KMS-11 (cell line): ENCODE measurements around the gene BIRC7.
"Not testable (repeated sequence)": the region's sequence is repeated elsewhere in the genome, so short reads cannot be mapped to it uniquely, and the experiment has no call there.

Experiments
- H2AFZ ChIP-seq: fragments of 200-600 bp; sonication (generic); 2 replicates; pipeline ENCODE4 v1.6.1; 2016; ENCODE audit warnings: antibody characterized with exemption, mixed run types, low read depth
- H3K27ac ChIP-seq: fragments of 200-600 bp; sonication (generic); 2 replicates; pipeline ENCODE4 v1.6.1; 2016; ENCODE audit warnings: mild to moderate bottlenecking, mixed run types
- H3K27me3 ChIP-seq: fragments of 200-600 bp; sonication (generic); 2 replicates; pipeline ENCODE4 v1.6.1; 2017; ENCODE audit warnings: mild to moderate bottlenecking, low read depth, mixed run types, moderate library complexity; ENCODE audit not compliant: insufficient read depth
- H3K36me3 ChIP-seq: fragments of 200-600 bp; sonication (generic); 2 replicates; pipeline ENCODE4 v1.6.1; 2017; ENCODE audit warnings: mild to moderate bottlenecking, mixed run types; ENCODE audit not compliant: insufficient read depth
- H3K4me1 ChIP-seq: fragments of 200-600 bp; sonication (generic); 2 replicates; pipeline ENCODE4 v1.6.1; 2016; ENCODE audit warnings: mild to moderate bottlenecking, low read depth, mixed run types; ENCODE audit not compliant: poor library complexity, severe bottlenecking
- H3K4me2 ChIP-seq: fragments of 200-600 bp; sonication (generic); 2 replicates; pipeline ENCODE4 v1.7.0; 2016; ENCODE audit warnings: mild to moderate bottlenecking, mixed run types
- H3K4me3 ChIP-seq: fragments of 200-600 bp; sonication (generic); IDR thresholded peaks from 2 replicates; pipeline ENCODE4 v1.6.1; 2017; ENCODE audit warnings: low read depth, low read length, mixed read lengths; ENCODE audit not compliant: insufficient read depth
- H3K79me2 ChIP-seq: fragments of 200-600 bp; sonication (generic); 2 replicates; pipeline ENCODE4 v1.6.1; 2016; ENCODE audit warnings: low read depth, mixed run types; ENCODE audit not compliant: insufficient read depth
- H3K9ac ChIP-seq: fragments of 200-600 bp; sonication (generic); 2 replicates; pipeline ENCODE4 v1.6.1; 2016; ENCODE audit warnings: mild to moderate bottlenecking, mixed run types
- H4K20me1 ChIP-seq: fragments of 200-600 bp; sonication (generic); 2 replicates; pipeline ENCODE4 v1.6.1; 2016; ENCODE audit warnings: mild to moderate bottlenecking, mixed run types; ENCODE audit not compliant: insufficient read depth
- TF ChIP-seq, protein P1 (sequence below): fragments of 200-600 bp; sonication (generic); conservative IDR thresholded peaks from 2 replicates; pipeline ENCODE4 v1.6.1; 2017; ENCODE audit warnings: low read depth, mild to moderate bottlenecking, antibody characterized with exemption, low read length, moderate library complexity, mixed read lengths

BIRC7 gene

DNA sequence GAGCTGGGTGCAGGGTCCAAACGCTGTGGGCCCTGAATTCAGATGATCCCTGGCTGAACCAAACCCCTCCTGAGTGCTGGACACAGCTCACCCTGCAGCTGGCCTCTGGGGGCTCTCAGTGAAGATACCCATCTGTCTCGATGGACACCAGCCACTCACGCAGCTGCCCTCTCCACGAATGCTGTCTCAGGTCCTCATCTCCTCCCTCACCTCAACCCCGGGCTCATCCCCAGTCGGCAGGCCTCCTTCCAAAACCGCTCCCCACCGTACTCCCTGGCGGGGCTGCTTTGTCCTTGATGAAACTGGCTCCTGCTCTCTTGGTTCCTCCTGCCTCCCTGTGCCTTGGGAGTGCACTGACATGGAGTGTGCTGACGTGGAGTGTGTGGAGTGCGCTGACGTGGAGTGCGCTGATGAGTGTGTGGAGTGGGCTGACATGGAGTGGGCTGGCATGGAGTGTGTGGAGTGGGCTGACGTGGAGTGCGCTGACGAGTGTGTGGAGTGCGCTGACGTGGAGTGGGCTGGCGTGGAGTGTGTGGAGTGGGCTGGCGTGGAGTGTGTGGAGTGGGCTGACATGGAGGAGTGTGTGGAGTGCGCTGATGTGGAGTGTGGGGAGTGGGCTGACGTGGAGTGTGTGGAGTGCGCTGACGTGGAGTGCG, 15.7 kb upstream of the BIRC7 start:
- Histone ChIP-seq H3K27ac (no peak overlapping the region), H3K4me1 (peaks cover 10% of the 10 kb centered on the region), H4K20me1 (no peaks in the 10 kb centered on the region), H3K79me2 (peaks cover 7% of the 10 kb centered on the region), H3K4me3 (no peak overlapping the region), H3K9ac (no peak overlapping the region), H3K4me2 (no peak overlapping the region), H3K27me3 (peaks cover 60% of the 10 kb centered on the region), H3K36me3 (no peaks in the 10 kb centered on the region), H2AFZ (no peak overlapping the region)
- TF ChIP-seq, protein P1, sequence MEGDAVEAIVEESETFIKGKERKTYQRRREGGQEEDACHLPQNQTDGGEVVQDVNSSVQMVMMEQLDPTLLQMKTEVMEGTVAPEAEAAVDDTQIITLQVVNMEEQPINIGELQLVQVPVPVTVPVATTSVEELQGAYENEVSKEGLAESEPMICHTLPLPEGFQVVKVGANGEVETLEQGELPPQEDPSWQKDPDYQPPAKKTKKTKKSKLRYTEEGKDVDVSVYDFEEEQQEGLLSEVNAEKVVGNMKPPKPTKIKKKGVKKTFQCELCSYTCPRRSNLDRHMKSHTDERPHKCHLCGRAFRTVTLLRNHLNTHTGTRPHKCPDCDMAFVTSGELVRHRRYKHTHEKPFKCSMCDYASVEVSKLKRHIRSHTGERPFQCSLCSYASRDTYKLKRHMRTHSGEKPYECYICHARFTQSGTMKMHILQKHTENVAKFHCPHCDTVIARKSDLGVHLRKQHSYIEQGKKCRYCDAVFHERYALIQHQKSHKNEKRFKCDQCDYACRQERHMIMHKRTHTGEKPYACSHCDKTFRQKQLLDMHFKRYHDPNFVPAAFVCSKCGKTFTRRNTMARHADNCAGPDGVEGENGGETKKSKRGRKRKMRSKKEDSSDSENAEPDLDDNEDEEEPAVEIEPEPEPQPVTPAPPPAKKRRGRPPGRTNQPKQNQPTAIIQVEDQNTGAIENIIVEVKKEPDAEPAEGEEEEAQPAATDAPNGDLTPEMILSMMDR: no peak

DNA sequence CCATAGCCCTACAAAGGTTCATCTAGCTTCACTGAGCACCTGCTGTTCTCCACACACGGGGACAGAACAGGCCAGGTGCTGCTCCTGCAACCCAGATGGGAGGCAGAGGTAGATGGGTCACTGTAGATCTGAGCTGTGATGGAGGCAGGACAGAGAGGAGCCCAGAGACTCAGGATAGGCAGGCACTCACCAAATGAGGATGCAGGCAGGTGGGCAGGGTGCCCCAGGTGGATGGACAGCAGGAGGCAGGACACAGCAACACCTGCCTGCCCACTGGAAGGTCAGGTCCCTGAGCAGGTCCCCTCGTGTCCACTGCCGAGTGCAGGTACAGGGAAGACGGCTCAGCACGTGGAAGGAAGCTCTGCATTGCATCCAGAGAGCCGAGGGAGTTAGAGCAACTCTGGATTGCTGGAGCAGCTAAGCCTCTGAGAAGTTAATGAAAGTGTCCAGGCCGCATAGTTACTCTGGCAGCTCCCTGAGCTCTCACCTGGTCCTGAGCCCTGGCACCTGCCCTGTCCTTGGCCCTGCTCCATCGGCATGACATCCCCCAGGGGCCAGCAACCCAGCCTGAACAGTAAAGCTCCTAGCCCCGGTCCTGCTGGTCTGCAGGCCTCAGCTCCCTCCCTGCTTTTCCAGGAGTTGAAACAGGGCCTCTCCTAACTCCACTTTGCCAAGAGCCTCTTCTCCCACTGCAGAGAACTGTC, 14.9 kb upstream of the BIRC7 start:
- Histone ChIP-seq H3K27me3 (peaks cover 68% of the 10 kb centered on the region), H2AFZ (no peak overlapping the region), H3K27ac (no peak overlapping the region), H3K4me1 (peaks cover 10% of the 10 kb centered on the region), H4K20me1 (no peaks in the 10 kb centered on the region), H3K79me2 (no peaks in the 10 kb centered on the region), H3K4me2 (no peak overlapping the region), H3K36me3 (no peaks in the 10 kb centered on the region), H3K9ac (no peak overlapping the region), H3K4me3 (no peak overlapping the region)
- TF ChIP-seq, protein P1: no peak

DNA sequence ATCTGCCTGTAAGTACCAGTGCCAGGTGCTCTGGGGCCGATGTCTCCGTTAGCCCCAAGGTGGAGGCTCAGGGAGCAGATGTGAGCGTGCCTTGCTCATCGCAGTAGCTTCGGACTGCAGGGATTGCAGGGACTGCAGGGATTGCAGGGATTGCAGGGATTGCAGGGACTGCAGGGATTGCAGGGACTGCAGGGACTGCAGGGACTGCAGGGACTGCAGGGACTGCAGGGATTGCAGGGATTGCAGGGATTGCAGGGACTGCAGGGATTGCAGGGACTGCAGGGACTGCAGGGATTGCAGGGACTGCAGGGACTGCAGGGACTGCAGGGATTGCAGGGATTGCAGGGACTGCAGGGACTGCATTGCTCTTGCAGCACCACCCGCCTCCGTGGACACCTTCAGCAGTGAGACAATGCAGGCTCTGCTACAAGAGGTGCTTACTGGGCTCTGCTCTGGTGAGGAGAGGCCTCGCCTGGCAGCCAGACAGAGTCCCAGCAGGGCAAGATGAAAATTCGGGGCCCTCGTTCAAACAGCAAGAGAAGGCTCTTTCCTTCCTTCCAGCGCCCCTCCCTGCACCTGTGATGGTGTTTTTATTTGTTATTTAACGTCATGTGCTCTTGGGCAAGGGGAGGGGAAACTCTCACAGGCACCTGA, 14.2 kb upstream of the BIRC7 start:
- not testable (repeated sequence) for H2AFZ ChIP-seq, H3K4me2 ChIP-seq, H4K20me1 ChIP-seq, H3K4me3 ChIP-seq, H3K36me3 ChIP-seq, H3K9ac ChIP-seq, H3K79me2 ChIP-seq, H3K4me1 ChIP-seq, H3K27ac ChIP-seq
- peaks cover 74% of the 10 kb centered on the region for H3K27me3 ChIP-seq

DNA sequence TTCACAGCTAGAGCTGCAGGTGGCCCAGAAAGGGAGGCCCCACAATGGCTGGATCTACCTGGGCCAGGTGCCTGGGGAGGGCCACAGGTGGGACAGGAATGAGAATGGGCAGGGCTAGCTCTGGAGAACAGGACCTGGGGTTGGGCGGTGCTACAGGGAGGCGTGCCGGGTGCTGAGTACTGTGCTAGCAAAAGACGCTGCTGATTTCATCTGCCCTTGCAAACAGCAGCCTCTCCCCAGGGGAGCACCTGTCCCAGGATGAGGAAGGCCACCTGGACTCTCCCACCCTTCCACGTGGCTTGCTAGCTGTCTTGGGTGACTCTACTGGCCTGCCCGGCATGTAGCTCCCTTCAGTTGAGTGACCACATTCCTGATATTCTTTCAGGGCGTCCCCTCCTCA, 13.2 kb upstream of the BIRC7 start:
- H3K4me1 ChIP-seq: peaks cover 3% of the 10 kb centered on the region
- H2AFZ ChIP-seq: no peak overlapping the region
- H3K4me2 ChIP-seq: no peak overlapping the region
- no peak overlapping the region for H3K27ac ChIP-seq
- TF ChIP-seq, protein P1: no peak
- H3K4me3 ChIP-seq: no peak overlapping the region
- no peaks in the 10 kb centered on the region for H4K20me1 ChIP-seq
- H3K9ac ChIP-seq: no peak overlapping the region
- H3K79me2 ChIP-seq: no peaks in the 10 kb centered on the region
- H3K27me3 ChIP-seq: peaks cover 84% of the 10 kb centered on the region
- no peaks in the 10 kb centered on the region for H3K36me3 ChIP-seq
